H1 (cell line): ENCODE measurements around the gene USP13. TPM values are rescaled to one million over a fixed set of nuclear protein-coding genes. Genes with fewer than 3 reads are reported as not detected.

Experiments
- BRCA1 ChIP-seq: IDR thresholded peaks from 2 replicates; pipeline ENCODE4 v1.6.1; 2012; ENCODE audit warnings: low read depth, low read length, improper control_type of control experiment
- E2F6 ChIP-seq: IDR thresholded peaks from 2 replicates; pipeline ENCODE4 v1.6.1; 2012; ENCODE audit warnings: inconsistent platforms
- EP300 ChIP-seq, 2 experiments: IDR thresholded peaks; 1 replicate in 1 of 2; 2 replicates in 1 of 2; pipeline ENCODE4 v1.6.1; 2011 to 2012; ENCODE audit warnings: low read depth in 2 of 2, low read length in 2 of 2, mild to moderate bottlenecking in 2 of 2, borderline replicate concordance in 1 of 2, inconsistent platforms in 1 of 2, moderate library complexity in 1 of 2
- KDM4A ChIP-seq: IDR thresholded peaks from one replicate; pipeline ENCODE4 v1.7.1; 2012; ENCODE audit warnings: low read depth, mild to moderate bottlenecking, moderate library complexity, low read length, inconsistent platforms; ENCODE audit not compliant: severe bottlenecking
- SIN3A ChIP-seq, 2 experiments: IDR thresholded peaks in 1 of 2; conservative IDR thresholded peaks in 1 of 2; 2 replicates each; pipeline ENCODE4 v1.6.1; 2011 to 2012; ENCODE audit warnings: low read length in 2 of 2, improper control_type of control experiment in 1 of 2, low read depth in 1 of 2, mild to moderate bottlenecking in 1 of 2
- polyA plus RNA-seq, 7 experiments: library from polyadenylated mRNA; depleted of rRNA in 3 of 7; stranded (reverse) in 5 of 7; unstranded in 2 of 7; fragments of >200 nt in 5 of 7; fragments of 200-250 nt in 2 of 7; gene quantifications; 1 replicate in 5 of 7; 2 replicates in 1 of 7; 4 replicates in 1 of 7; pipeline versions ENCODE4 v1.2.1 to v1.2.3, GENCODE V29; 2011 to 2013; ENCODE audit warnings: missing spikeins in 2 of 7, mixed read lengths in 2 of 7
- total RNA-seq: library from RNA; stranded (reverse); fragmentation: NEBNext Ultra II Directional; extraction: Animal tissue kit (Norgen Biotek cat#: 25700); gene quantifications from 2 replicates; pipeline ENCODE4 v1.2.1, GENCODE V29; 2021

The USP13 gene
- total and polyA plus RNA-seq, 2 of the 8 experiments (the other 6 are each of a cell fraction or from before 2014, with no cell fraction given): 7.9 to 25.9 TPM

DNA sequence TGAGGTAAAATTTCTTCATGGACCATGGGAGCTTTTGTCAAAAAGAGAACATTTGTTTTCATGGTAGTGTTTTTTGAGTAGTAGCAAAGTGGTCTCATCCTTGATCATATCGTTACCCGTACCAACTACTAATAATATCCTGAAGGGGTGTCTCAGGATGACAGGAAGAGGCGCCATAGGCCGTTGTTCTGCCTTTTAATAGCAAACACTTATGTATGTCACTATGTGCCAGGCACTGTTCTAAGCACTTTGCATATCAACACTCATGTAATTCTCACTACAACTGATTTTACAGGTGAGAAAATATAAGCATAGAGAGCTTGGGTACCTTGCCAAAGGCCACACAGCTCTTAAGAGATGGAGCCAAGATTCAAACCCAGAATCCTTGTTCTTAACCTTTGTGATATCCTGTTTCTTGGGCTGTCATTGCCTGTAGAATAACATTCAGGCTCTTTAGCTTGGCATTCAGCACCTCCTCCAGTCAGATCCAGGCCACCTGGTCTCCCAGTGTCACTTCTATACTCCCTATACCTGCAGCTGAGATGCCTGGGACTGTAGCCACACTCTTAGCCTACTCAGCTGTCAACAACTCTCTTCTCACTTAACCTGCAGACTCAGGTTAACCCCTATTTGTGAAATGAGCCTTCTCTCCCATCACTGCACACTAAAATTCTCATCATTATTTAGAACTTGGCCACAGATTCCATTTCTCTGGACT, 113.7 kb downstream of the USP13 start (continued):
- no peak for TF ChIP-seq BRCA1
- TF ChIP-seq EP300 (IDR thresholded peaks at IDR 0.05; ENCODE audit: borderline replicate concordance in 1 of 2, low read depth in 2 of 2, low read length in 2 of 2): no peak
- no peak for TF ChIP-seq KDM4A
- no peak for TF ChIP-seq SIN3A (conservative IDR thresholded peaks at IDR 0.05 in 1 of 2, IDR thresholded peaks at IDR 0.05 in 1 of 2; ENCODE audit: low read depth in 1 of 2, low read length in 2 of 2)
- no peak for TF ChIP-seq E2F6
